GM10266 (cell line): ENCODE measurements around the gene C8B.

Experiments used
- DNase-seq: peaks from one replicate; pipeline ENCODE4 v3.0.0; 2012; ENCODE audit errors: extremely low spot score
- TF ChIP-seq, protein P1 (sequence below): IDR thresholded peaks from 2 replicates; pipeline ENCODE4 v1.5.1; 2012; ENCODE audit warnings: mild to moderate bottlenecking, low read depth; ENCODE audit not compliant: control insufficient read depth, insufficient read depth; ENCODE audit errors: missing control alignments

The C8B gene

GRCh38 chr1:56915960-56916359 is 49.9 kb downstream of the C8B start:
- no peak for DNase-seq
- TF ChIP-seq, protein P1, sequence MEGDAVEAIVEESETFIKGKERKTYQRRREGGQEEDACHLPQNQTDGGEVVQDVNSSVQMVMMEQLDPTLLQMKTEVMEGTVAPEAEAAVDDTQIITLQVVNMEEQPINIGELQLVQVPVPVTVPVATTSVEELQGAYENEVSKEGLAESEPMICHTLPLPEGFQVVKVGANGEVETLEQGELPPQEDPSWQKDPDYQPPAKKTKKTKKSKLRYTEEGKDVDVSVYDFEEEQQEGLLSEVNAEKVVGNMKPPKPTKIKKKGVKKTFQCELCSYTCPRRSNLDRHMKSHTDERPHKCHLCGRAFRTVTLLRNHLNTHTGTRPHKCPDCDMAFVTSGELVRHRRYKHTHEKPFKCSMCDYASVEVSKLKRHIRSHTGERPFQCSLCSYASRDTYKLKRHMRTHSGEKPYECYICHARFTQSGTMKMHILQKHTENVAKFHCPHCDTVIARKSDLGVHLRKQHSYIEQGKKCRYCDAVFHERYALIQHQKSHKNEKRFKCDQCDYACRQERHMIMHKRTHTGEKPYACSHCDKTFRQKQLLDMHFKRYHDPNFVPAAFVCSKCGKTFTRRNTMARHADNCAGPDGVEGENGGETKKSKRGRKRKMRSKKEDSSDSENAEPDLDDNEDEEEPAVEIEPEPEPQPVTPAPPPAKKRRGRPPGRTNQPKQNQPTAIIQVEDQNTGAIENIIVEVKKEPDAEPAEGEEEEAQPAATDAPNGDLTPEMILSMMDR = no peak

GRCh38 chr1:56912325-56912724 is 53.5 kb downstream of the C8B start:
- DNase-seq = no peak
- TF ChIP-seq, protein P1 = no peak

DNA sequence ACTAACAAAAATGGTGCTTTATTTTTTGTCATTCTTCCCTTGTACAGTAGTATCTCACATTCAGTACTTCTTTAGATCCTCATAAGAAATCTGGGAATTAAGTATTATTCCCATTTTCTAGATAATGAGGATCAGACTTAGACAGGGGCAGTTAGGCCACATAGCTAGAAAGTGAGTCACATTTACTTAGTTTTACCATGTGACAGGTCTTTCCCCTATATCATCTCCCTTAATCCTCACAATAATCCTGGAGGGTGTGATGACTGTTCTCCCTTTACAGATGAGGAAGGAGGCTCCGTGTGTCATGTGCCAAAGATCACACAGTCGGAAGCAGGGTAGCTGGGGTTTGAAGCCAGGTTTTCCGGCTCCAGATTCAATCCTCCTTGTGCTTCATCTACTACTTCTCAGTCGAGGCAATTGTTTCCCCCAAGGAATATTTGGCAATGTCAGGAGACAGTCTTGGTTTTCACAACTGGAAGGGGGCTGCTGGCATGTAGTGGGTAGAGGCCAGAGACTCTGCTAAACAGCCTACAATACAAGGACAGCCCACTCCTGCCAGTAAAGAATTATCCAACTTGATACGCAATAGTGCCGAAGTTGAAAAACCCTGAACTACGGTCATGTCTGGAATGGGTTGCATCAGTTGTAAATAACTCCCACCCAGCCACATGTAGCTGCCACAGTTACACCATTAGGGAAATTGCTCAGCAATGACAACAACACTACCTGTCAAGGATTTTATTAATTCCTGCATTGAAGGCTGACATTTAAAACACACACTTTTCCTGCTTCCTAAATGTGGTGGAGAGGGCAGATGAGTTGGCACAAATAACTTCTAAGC is 54.5 kb downstream of the C8B start:
- TF ChIP-seq, protein P1 = no peak
- no peak for DNase-seq

- TF ChIP-seq, protein P1 = no peak
- no peak for DNase-seq
Measured at GRCh38 chr1:56910441-56910985, 55.3 kb downstream of the C8B start.

DNA sequence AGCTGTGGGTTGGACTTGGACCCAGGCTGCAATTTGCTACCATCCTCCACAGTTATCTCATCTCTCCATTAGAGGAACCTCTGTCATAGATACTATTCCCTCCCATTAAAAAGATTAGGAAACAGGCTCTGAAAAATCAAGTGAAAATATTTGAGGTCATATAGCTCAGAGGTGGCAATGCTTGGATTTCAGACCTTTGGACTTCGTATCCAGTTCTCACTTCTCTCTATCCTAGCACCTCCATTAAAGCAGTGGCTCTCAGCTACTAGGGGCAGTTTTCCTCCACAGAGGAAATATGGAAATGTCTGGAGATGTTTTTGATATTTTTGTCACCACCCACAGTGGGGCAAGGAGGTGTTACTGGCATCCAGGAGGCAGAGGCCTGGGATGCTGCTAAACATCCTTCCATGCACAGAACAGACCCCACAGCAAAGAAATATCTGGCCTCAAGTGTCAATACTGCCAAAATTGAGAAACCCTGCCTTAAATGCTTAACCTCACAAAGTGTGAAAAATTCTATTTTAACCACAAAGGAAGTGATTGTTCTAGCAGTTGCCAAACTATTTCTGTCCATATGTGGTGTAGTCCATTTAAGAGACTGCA is 57.1 kb downstream of the C8B start:
- TF ChIP-seq, protein P1 = no peak
- DNase-seq = no peak

- TF ChIP-seq, protein P1 = no peak
- no peak for DNase-seq
Measured at GRCh38 chr1:56905667-56906066, 60.1 kb downstream of the C8B start.
